Measurements from ENCODE around the gene CYB561D2. TPM values are rescaled to one million over a fixed set of nuclear protein-coding genes. Genes with fewer than 3 reads are reported as not detected.

Gene CYB561D2
- total and polyA plus RNA-seq, 10 of the 15 experiments (the other 5 are each of a cell fraction or from before 2014, with no cell fraction given): 7.6 to 39.2 (median 18.8) TPM

DNA sequence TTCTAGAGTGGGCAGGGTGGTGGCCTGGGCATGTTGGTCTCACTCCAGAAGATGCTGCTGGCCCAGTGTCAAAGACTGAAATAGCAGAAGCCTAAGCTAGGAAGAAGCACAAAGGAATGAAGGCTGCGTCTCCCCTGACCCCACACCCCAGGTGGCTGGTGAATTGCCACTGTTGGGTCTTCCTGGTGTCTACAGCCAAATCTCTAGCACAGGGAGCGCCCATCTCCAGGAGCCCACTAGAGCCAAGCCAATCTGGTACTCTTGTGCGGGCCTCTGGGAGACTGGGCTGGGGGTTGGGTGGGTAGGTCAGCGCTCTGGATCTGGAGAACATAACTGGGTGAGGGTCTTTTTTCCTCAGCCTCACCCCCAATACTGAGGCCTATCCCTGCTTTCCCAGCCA lies 23.5 kb upstream of the CYB561D2 start:
- ChIA-PET POLR2A (interaction anchor here (0.6 to 3.0 kb wide), 4 partner anchors 11 to 47 kb away, joined by 7 to 58 read pairs (median 13); partner anchors contain the start of genes CYB561D2, HYAL3, NAA80 and NPRL2), SMC1A (ENCODE audit: uncharacterized antibody, unreplicated experiment) (interaction anchor here (1.1 to 1.9 kb wide), 3 partner anchors 10 to 28 kb away, joined by 3 to 20 read pairs (median 4); partner anchors contain the start of genes HYAL3 and NAA80), RAD21 (ENCODE audit: unreplicated experiment) (interaction anchor here (1.4 to 3.4 kb wide), 3 partner anchors 10 to 28 kb away, joined by 3 to 21 read pairs (median 8); partner anchors contain the start of genes HYAL3 and NAA80), CTCF (interaction anchor here (1.0 to 2.0 kb wide), 5 partner anchors 9 to 80 kb away, joined by 3 to 12 read pairs (median 5); partner anchors contain the start of genes HYAL3 and NAA80)
- Histone ChIP-seq H3K4me1 (ENCODE audit: control insufficient read depth, insufficient read depth, low read length) (peaks cover 5% of the 10 kb centered on the region), H3K9ac (ENCODE audit: control insufficient read depth, insufficient read depth, low read length) (peak overlapping the region; percentile 98), H3K9me3 (replicated peaks; ENCODE audit: control insufficient read depth, insufficient read depth, low read length) (no peaks in the 10 kb centered on the region), H4K20me1 (ENCODE audit: control insufficient read depth, insufficient read depth) (no peaks in the 10 kb centered on the region), H3K27me3 (replicated peaks in 1 of 2; ENCODE audit: control insufficient read depth in 2 of 2, insufficient read depth in 2 of 2, low read length in 1 of 2) (no peaks in the 10 kb centered on the region), H3K79me2 (ENCODE audit: control insufficient read depth, insufficient read depth, low read length) (peaks cover 14% of the 10 kb centered on the region), H2AFZ (ENCODE audit: control insufficient read depth, low read depth, low read length) (no peak overlapping the region), H3K36me3 (ENCODE audit: control insufficient read depth in 2 of 2, insufficient read depth in 2 of 2, low read length in 1 of 2) (peaks cover 16 to 25% of the 10 kb centered on the region in 2 experiments), H3K27ac (ENCODE audit: control insufficient read depth, insufficient read depth) (peak overlapping the region; percentile 69; the same call in 1 of the 2 replicates), H3K4me3 (peak overlapping the region; percentile 90), H3K4me2 (ENCODE audit: control insufficient read depth, insufficient read depth) (peak overlapping the region; percentile 93)
- FAIRE-seq (no peak), ATAC-seq (no peak), DNase-seq (ENCODE audit: low read depth, low spot score) (no peak)
- intact Hi-C loops (cut with micrococcal nuclease; ENCODE audit: unreplicated experiment): no loop called here
- TF ChIP-seq, protein P1, sequence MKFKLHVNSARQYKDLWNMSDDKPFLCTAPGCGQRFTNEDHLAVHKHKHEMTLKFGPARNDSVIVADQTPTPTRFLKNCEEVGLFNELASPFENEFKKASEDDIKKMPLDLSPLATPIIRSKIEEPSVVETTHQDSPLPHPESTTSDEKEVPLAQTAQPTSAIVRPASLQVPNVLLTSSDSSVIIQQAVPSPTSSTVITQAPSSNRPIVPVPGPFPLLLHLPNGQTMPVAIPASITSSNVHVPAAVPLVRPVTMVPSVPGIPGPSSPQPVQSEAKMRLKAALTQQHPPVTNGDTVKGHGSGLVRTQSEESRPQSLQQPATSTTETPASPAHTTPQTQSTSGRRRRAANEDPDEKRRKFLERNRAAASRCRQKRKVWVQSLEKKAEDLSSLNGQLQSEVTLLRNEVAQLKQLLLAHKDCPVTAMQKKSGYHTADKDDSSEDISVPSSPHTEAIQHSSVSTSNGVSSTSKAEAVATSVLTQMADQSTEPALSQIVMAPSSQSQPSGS (IDR thresholded peaks at IDR 0.05; ENCODE audit: low read length): no peak
- TF ChIP-seq, protein P2, sequence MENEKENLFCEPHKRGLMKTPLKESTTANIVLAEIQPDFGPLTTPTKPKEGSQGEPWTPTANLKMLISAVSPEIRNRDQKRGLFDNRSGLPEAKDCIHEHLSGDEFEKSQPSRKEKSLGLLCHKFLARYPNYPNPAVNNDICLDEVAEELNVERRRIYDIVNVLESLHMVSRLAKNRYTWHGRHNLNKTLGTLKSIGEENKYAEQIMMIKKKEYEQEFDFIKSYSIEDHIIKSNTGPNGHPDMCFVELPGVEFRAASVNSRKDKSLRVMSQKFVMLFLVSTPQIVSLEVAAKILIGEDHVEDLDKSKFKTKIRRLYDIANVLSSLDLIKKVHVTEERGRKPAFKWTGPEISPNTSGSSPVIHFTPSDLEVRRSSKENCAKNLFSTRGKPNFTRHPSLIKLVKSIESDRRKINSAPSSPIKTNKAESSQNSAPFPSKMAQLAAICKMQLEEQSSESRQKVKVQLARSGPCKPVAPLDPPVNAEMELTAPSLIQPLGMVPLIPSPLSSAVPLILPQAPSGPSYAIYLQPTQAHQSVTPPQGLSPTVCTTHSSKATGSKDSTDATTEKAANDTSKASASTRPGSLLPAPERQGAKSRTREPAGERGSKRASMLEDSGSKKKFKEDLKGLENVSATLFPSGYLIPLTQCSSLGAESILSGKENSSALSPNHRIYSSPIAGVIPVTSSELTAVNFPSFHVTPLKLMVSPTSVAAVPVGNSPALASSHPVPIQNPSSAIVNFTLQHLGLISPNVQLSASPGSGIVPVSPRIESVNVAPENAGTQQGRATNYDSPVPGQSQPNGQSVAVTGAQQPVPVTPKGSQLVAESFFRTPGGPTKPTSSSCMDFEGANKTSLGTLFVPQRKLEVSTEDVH (IDR thresholded peaks at IDR 0.05; ENCODE audit: low read depth, partially characterized antibody): no peak
- WGBS (ENCODE audit: insufficient coverage, insufficient replicate concordance, low lambda C conversion rate, missing lambda C conversion rate): 57% methylated on average over 4 of the region's 4 CpGs
- in situ Hi-C loops (cut with MboI): no loop called here
- no TSS peak for BruUV-seq (replicated peaks)

Measured in GM12878 (cell line).